HCT116 (cell line): ENCODE measurements around the gene GRIK5. TPM values are rescaled to one million over a fixed set of nuclear protein-coding genes. Genes with fewer than 3 reads are reported as not detected.

Source experiments
- ATAC-seq: fragments of 200-7000 bp; cut with Tn5 transposase; 2 replicates; pipeline ENCODE4 v1.9.1; 2020; ENCODE audit warnings: mild to moderate bottlenecking, moderate library complexity
- BruUV-seq: library from RNA; stranded (reverse); fragments of 400-500 nt; replicated peaks from 2 replicates; lab custom pipeline; 2021; lab: Mats Ljungman, UMichigan
- CTCF ChIA-PET: fragments of 300-600 bp; sonication (Branson Sonifier 250); formaldehyde crosslinking; loops from one replicate; lab custom pipeline; 2021; ENCODE audit warnings: antibody characterized with exemption; lab: Charles Lee
- POLR2A ChIA-PET: fragments of 300-600, 350-600 bp; sonication (Branson Sonifier 250); formaldehyde crosslinking; loops from one replicate; lab custom pipeline; 2021; ENCODE audit warnings: antibody characterized with exemption; lab: Charles Lee
- RAD21 ChIA-PET, 2 experiments: fragments of 300-600 bp; sonication (Branson Sonifier 250); formaldehyde crosslinking; loops; one replicate each; lab custom pipeline; 2023; ENCODE audit warnings: low total read pairs in 2 of 2; ENCODE audit not compliant: uncharacterized antibody in 2 of 2, unreplicated experiment in 2 of 2, low non-redundant PET in 1 of 2; lab: Charles Lee
- DNase-seq: peaks from one replicate; pipeline ENCODE4 v3.0.0-alpha.2; 2010; ENCODE audit warnings: low read depth, low spot score
- H2AFZ ChIP-seq: fragments of 200-600 bp; shearing (Covaris generic), sonication (generic); 2 replicates; pipeline ENCODE4 v1.6.1; 2017; ENCODE audit warnings: low read depth, mixed run types, mixed read lengths, antibody characterized with exemption, low read length; ENCODE audit not compliant: poor library complexity, severe bottlenecking
- H3K27ac ChIP-seq: 2 replicates; pipeline ENCODE4 v1.5.1; 2012; ENCODE audit warnings: low read depth, low read length
- H3K27me3 ChIP-seq: fragments of 200-600 bp; sonication (generic); 2 replicates; pipeline ENCODE4 v1.6.1; 2016; ENCODE audit warnings: mixed run types, low read length, mixed read lengths; ENCODE audit not compliant: insufficient read depth
- H3K36me3 ChIP-seq, 2 experiments: fragments of 200-500 bp in 1 of 2; fragments of 200-600 bp in 1 of 2; sonication (Bioruptor generic) in 1 of 2; sonication (generic) in 1 of 2; 2 replicates each; pipeline versions ENCODE4 v1.5.1 to v1.6.1; 2014 to 2016; ENCODE audit warnings: low read length in 2 of 2, inconsistent platforms in 1 of 2, mixed read lengths in 1 of 2, mixed run types in 1 of 2; ENCODE audit not compliant: insufficient read depth in 2 of 2, control insufficient read depth in 1 of 2
- H3K4me1 ChIP-seq, 2 experiments: fragments of 200-600 bp in 1 of 2; sonication (generic) in 1 of 2; 2 replicates each; pipeline versions ENCODE4 v1.5.1 to v1.6.1; 2012 to 2017; ENCODE audit warnings: low read length in 2 of 2, inconsistent platforms in 1 of 2, mild to moderate bottlenecking in 1 of 2, mixed read lengths in 1 of 2, mixed run types in 1 of 2, moderate library complexity in 1 of 2; ENCODE audit not compliant: insufficient read depth in 2 of 2, control insufficient read depth in 1 of 2
- H3K4me2 ChIP-seq: fragments of 200-600 bp; sonication (generic); 2 replicates; pipeline ENCODE4 v1.6.1; 2017; ENCODE audit warnings: mixed run types, low read length, mixed read lengths
- H3K4me3 ChIP-seq, 2 experiments: fragments of 200-600 bp in 1 of 2; sonication (generic) in 1 of 2; replicated peaks in 1 of 2; 2 replicates each; pipeline ENCODE4 v1.5.1; 2011 to 2016; ENCODE audit warnings: low read length in 2 of 2, control low read depth in 1 of 2, low read depth in 1 of 2, mild to moderate bottlenecking in 1 of 2, mixed read lengths in 1 of 2, mixed run types in 1 of 2
- H3K79me2 ChIP-seq: fragments of 200-600 bp; sonication (generic); 2 replicates; pipeline ENCODE4 v1.6.1; 2017; ENCODE audit warnings: mild to moderate bottlenecking, mixed run types, low read length, moderate library complexity, mixed read lengths; ENCODE audit not compliant: insufficient read depth
- H3K9ac ChIP-seq: fragments of 200-600 bp; sonication (generic); 2 replicates; pipeline ENCODE4 v1.6.1; 2016; ENCODE audit warnings: low read length, mixed read lengths
- H3K9me2 ChIP-seq: fragments of 200-600 bp; sonication (generic), shearing (Covaris generic); 2 replicates; pipeline ENCODE4 v1.6.1; 2017; ENCODE audit warnings: mixed run types, mild to moderate bottlenecking, moderate library complexity; ENCODE audit not compliant: insufficient read depth
- H3K9me3 ChIP-seq, 2 experiments: fragments of 200-500 bp in 1 of 2; fragments of 200-600 bp in 1 of 2; sonication (Bioruptor generic) in 1 of 2; sonication (generic) in 1 of 2; 2 replicates each; pipeline ENCODE4 v1.6.1; 2014 to 2017; ENCODE audit warnings: low read length in 2 of 2, mixed read lengths in 2 of 2, inconsistent platforms in 1 of 2, low read depth in 1 of 2, mild to moderate bottlenecking in 1 of 2, mixed run types in 1 of 2, moderate library complexity in 1 of 2; ENCODE audit not compliant: control insufficient read depth in 1 of 2, insufficient read depth in 1 of 2
- H4K20me1 ChIP-seq: fragments of 200-600 bp; sonication (generic), shearing (Covaris generic); 2 replicates; pipeline ENCODE4 v1.6.1; 2017; ENCODE audit warnings: mixed run types, mild to moderate bottlenecking, moderate library complexity; ENCODE audit not compliant: insufficient read depth
- ELF1 ChIP-seq: IDR thresholded peaks from 2 replicates; pipeline ENCODE4 v1.6.1; 2012; ENCODE audit warnings: low read depth, borderline replicate concordance
- EZH2phosphoT487 ChIP-seq: fragments of 200-600 bp; IDR thresholded peaks from 2 replicates; pipeline ENCODE4 v1.6.1; 2018; ENCODE audit warnings: antibody characterized with exemption, borderline replicate concordance
- JUND ChIP-seq: IDR thresholded peaks from 2 replicates; pipeline ENCODE4 v1.6.1; 2012
- RAD21 ChIP-seq: IDR thresholded peaks from 2 replicates; pipeline ENCODE4 v1.6.1; 2012; ENCODE audit warnings: low read depth, mild to moderate bottlenecking
- SP1 ChIP-seq: IDR thresholded peaks from 2 replicates; pipeline ENCODE4 v1.6.1; 2012; ENCODE audit warnings: low read depth
- SRF ChIP-seq: IDR thresholded peaks from 2 replicates; pipeline ENCODE4 v1.6.1; 2012; ENCODE audit warnings: low read depth
- YY1 ChIP-seq: IDR thresholded peaks from 2 replicates; pipeline ENCODE4 v1.6.1; 2011; ENCODE audit warnings: low read length, low read depth, moderate library complexity, mild to moderate bottlenecking; ENCODE audit not compliant: insufficient replicate concordance; ENCODE audit errors: extremely low read depth
- ZFX ChIP-seq: fragments of 450-650 bp; IDR thresholded peaks from 2 replicates; pipeline ENCODE4 v1.6.1; 2017
- intact Hi-C: fragments of 100-400 bp; cut with micrococcal nuclease; formaldehyde crosslinking; loops from 2 replicates; pipeline ENCODE4 v1.10.0; 2022
- total RNA-seq: library from RNA; stranded (reverse); gene quantifications from one replicate; pipeline ENCODE4 v1.2.1, GENCODE V29; 2021; ENCODE audit not compliant: unreplicated experiment
- TF ChIP-seq, protein P1 (sequence below): IDR thresholded peaks from 2 replicates; pipeline ENCODE4 v1.6.1; 2012
- TF ChIP-seq, protein P2 (sequence below): IDR thresholded peaks from 2 replicates; pipeline ENCODE4 v1.6.1; 2012
- TF ChIP-seq, protein P3 (sequence below): IDR thresholded peaks from 2 replicates; pipeline ENCODE4 v1.6.1; 2012; ENCODE audit warnings: low read depth
- TF ChIP-seq, protein P4 (sequence below): IDR thresholded peaks from 2 replicates; pipeline ENCODE4 v1.6.1; 2011; ENCODE audit warnings: mild to moderate bottlenecking, low read length, moderate library complexity; ENCODE audit not compliant: insufficient replicate concordance; ENCODE audit errors: extremely low read depth

GRIK5 gene
- total RNA-seq, 1 experiment from 2014 or later = 1.7 TPM

DNA sequence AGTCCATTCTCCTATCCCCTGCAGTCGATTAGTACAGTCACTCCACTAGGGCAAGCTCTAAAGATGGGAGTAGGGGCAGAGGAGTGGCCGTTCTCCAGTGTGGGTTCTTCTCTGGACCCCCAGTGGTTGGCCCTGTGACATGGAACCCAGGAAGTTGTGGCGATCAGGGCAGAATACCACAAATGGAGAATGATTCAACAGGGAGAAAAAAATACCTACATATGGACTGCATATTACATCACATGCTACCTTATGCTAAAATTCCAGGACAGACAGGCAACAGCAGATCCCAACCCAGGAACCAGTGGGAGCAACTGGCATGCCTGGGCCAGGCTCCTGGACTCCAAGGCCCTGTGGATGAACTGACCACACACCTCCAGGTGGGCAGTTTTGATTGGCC is 41.8 kb upstream of the GRIK5 start:
- Histone ChIP-seq H3K9ac (no peak overlapping the region), H3K9me3 (no peaks in the 10 kb centered on the region)

More for the DNA sequence above, 41.8 kb upstream of the GRIK5 start:
- H2AFZ ChIP-seq = no peak overlapping the region
- H4K20me1 ChIP-seq = no peaks in the 10 kb centered on the region
- peaks cover 24 to 37% of the 10 kb centered on the region in 2 experiments for H3K4me1 ChIP-seq
- no peak overlapping the region for H3K4me2 ChIP-seq
- TF ChIP-seq, protein P1, sequence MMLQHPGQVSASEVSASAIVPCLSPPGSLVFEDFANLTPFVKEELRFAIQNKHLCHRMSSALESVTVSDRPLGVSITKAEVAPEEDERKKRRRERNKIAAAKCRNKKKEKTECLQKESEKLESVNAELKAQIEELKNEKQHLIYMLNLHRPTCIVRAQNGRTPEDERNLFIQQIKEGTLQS = no peak
- no peak for TF ChIP-seq JUND
- no peak for TF ChIP-seq SRF
- no peak for TF ChIP-seq EZH2phosphoT487
- no peak for TF ChIP-seq YY1
- TF ChIP-seq ZFX = no peak
- TF ChIP-seq ELF1 = no peak
- no peak for TF ChIP-seq RAD21
- TF ChIP-seq, protein P2, sequence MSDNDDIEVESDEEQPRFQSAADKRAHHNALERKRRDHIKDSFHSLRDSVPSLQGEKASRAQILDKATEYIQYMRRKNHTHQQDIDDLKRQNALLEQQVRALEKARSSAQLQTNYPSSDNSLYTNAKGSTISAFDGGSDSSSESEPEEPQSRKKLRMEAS = no peak
- TF ChIP-seq, protein P3, sequence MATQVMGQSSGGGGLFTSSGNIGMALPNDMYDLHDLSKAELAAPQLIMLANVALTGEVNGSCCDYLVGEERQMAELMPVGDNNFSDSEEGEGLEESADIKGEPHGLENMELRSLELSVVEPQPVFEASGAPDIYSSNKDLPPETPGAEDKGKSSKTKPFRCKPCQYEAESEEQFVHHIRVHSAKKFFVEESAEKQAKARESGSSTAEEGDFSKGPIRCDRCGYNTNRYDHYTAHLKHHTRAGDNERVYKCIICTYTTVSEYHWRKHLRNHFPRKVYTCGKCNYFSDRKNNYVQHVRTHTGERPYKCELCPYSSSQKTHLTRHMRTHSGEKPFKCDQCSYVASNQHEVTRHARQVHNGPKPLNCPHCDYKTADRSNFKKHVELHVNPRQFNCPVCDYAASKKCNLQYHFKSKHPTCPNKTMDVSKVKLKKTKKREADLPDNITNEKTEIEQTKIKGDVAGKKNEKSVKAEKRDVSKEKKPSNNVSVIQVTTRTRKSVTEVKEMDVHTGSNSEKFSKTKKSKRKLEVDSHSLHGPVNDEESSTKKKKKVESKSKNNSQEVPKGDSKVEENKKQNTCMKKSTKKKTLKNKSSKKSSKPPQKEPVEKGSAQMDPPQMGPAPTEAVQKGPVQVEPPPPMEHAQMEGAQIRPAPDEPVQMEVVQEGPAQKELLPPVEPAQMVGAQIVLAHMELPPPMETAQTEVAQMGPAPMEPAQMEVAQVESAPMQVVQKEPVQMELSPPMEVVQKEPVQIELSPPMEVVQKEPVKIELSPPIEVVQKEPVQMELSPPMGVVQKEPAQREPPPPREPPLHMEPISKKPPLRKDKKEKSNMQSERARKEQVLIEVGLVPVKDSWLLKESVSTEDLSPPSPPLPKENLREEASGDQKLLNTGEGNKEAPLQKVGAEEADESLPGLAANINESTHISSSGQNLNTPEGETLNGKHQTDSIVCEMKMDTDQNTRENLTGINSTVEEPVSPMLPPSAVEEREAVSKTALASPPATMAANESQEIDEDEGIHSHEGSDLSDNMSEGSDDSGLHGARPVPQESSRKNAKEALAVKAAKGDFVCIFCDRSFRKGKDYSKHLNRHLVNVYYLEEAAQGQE = no peak
- no peak for TF ChIP-seq SP1
- TF ChIP-seq, protein P4, sequence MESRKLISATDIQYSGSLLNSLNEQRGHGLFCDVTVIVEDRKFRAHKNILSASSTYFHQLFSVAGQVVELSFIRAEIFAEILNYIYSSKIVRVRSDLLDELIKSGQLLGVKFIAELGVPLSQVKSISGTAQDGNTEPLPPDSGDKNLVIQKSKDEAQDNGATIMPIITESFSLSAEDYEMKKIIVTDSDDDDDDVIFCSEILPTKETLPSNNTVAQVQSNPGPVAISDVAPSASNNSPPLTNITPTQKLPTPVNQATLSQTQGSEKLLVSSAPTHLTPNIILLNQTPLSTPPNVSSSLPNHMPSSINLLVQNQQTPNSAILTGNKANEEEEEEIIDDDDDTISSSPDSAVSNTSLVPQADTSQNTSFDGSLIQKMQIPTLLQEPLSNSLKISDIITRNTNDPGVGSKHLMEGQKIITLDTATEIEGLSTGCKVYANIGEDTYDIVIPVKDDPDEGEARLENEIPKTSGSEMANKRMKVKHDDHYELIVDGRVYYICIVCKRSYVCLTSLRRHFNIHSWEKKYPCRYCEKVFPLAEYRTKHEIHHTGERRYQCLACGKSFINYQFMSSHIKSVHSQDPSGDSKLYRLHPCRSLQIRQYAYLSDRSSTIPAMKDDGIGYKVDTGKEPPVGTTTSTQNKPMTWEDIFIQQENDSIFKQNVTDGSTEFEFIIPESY = no peak
- ChIA-PET RAD21 (no interaction called here), CTCF (interaction anchor here (1.0 kb wide), 1 partner anchor 328 kb away, joined by 4 read pairs; no protein-coding TSS in a partner anchor), POLR2A (no interaction called here)
- no peaks in the 10 kb centered on the region for H3K9me2 ChIP-seq
- intact Hi-C loops = no loop called here
- no peaks in the 10 kb centered on the region for H3K79me2 ChIP-seq
- H3K36me3 ChIP-seq = no peaks in the 10 kb centered on the region
- no TSS peak for BruUV-seq
- ATAC-seq (no peak), DNase-seq (no peak)
- no peaks in the 10 kb centered on the region for H3K27me3 ChIP-seq
- H3K4me3 ChIP-seq = no peak overlapping the region
- no peak overlapping the region for H3K27ac ChIP-seq
